ENCODE data around the gene PRKCE. TPM values are rescaled to one million over a fixed set of nuclear protein-coding genes. Genes with fewer than 3 reads are reported as not detected.

The PRKCE gene
- total RNA-seq, 1 experiment from 2014 or later: 14.0 TPM

DNA sequence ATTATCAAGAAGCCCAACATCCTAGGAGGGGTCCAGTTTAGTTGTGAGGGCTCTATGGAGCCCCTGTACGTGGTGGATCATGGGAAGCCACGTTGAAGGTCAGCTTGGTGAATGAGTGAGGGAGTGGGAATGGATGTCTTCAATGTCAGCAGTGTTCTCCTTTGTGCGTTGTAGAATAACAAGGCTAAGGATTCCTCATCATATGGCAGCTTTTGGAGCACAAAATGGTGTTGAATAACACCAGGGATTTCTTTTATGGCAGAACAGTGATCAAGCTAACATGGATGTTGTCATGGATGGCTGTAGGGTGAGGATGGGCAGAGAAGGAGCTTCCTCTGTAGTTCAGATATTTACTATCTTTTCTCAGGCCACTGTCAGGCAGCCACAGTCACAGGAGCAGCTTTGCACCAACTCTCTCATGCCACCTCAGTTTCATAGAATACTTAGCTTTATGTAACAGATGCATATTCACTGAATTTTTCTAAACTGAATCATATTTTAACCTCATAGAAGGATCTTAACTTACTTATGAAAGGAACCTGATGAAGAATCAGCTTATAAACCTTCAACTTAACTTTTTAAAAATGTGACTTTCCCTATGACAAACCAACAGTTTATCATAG lies 361.3 kb downstream of the PRKCE start:
- in situ Hi-C loops (cut with HindIII; ENCODE audit: low pct_unique_long_range_greater_than_20kb, low sequenced_read_pairs): no loop called here
- POLR2A ChIA-PET: interaction anchor here (0.6 kb wide), 1 partner anchor 15 kb away, joined by 3 read pairs; no protein-coding TSS in a partner anchor

GRCh38 chr2:46013726-46014125 lies 362.3 kb downstream of the PRKCE start:
- no peaks in the 10 kb centered on the region for H3K36me3 ChIP-seq (ENCODE audit: control insufficient read depth, insufficient read depth, low read length)
- TF ChIP-seq, protein P1, sequence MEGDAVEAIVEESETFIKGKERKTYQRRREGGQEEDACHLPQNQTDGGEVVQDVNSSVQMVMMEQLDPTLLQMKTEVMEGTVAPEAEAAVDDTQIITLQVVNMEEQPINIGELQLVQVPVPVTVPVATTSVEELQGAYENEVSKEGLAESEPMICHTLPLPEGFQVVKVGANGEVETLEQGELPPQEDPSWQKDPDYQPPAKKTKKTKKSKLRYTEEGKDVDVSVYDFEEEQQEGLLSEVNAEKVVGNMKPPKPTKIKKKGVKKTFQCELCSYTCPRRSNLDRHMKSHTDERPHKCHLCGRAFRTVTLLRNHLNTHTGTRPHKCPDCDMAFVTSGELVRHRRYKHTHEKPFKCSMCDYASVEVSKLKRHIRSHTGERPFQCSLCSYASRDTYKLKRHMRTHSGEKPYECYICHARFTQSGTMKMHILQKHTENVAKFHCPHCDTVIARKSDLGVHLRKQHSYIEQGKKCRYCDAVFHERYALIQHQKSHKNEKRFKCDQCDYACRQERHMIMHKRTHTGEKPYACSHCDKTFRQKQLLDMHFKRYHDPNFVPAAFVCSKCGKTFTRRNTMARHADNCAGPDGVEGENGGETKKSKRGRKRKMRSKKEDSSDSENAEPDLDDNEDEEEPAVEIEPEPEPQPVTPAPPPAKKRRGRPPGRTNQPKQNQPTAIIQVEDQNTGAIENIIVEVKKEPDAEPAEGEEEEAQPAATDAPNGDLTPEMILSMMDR (IDR thresholded peaks at IDR 0.05): no peak
- TF ChIP-seq TCF7L2 (IDR thresholded peaks at IDR 0.05; ENCODE audit: low read depth, low read length) (no peak), POLR2AphosphoS5 (IDR thresholded peaks at IDR 0.05; ENCODE audit: low read depth, low read length) (no peak), SIN3A (IDR thresholded peaks at IDR 0.05; ENCODE audit: borderline replicate concordance, insufficient read depth, low read depth, low read length) (no peak)
- TF ChIP-seq, protein P2, sequence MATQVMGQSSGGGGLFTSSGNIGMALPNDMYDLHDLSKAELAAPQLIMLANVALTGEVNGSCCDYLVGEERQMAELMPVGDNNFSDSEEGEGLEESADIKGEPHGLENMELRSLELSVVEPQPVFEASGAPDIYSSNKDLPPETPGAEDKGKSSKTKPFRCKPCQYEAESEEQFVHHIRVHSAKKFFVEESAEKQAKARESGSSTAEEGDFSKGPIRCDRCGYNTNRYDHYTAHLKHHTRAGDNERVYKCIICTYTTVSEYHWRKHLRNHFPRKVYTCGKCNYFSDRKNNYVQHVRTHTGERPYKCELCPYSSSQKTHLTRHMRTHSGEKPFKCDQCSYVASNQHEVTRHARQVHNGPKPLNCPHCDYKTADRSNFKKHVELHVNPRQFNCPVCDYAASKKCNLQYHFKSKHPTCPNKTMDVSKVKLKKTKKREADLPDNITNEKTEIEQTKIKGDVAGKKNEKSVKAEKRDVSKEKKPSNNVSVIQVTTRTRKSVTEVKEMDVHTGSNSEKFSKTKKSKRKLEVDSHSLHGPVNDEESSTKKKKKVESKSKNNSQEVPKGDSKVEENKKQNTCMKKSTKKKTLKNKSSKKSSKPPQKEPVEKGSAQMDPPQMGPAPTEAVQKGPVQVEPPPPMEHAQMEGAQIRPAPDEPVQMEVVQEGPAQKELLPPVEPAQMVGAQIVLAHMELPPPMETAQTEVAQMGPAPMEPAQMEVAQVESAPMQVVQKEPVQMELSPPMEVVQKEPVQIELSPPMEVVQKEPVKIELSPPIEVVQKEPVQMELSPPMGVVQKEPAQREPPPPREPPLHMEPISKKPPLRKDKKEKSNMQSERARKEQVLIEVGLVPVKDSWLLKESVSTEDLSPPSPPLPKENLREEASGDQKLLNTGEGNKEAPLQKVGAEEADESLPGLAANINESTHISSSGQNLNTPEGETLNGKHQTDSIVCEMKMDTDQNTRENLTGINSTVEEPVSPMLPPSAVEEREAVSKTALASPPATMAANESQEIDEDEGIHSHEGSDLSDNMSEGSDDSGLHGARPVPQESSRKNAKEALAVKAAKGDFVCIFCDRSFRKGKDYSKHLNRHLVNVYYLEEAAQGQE (IDR thresholded peaks at IDR 0.05; ENCODE audit: insufficient read depth in 1 of 2, low read depth in 2 of 2, low read length in 1 of 2): no peak
- CTCF ChIA-PET: no interaction called here
- BruUV-seq (replicated peaks): no TSS peak
- intact Hi-C loops (cut with micrococcal nuclease; ENCODE audit: unreplicated experiment): loop anchor here (5.0 kb wide), 1 partner anchor 349 kb away; no protein-coding TSS in a partner anchor
- no peaks in the 10 kb centered on the region for H3K9me3 ChIP-seq (ENCODE audit: control insufficient read depth, insufficient read depth, low read depth, low read length)
- POLR2A ChIA-PET: no interaction called here
- H3K4me3 ChIP-seq (ENCODE audit: low read depth in 2 of 2, low read length in 2 of 2): no peak overlapping the region
- ATAC-seq: no peak
- H3K4me1 ChIP-seq (ENCODE audit: control insufficient read depth, insufficient read depth, low read length): no peaks in the 10 kb centered on the region
- DNase-seq (ENCODE audit: low read depth, low spot score): no peak
- H3K27me3 ChIP-seq (ENCODE audit: control insufficient read depth, insufficient read depth, low read length): no peaks in the 10 kb centered on the region
- no peak overlapping the region for H3K27ac ChIP-seq (ENCODE audit: low read length)
- in situ Hi-C loops (cut with HindIII; ENCODE audit: low pct_unique_long_range_greater_than_20kb, low sequenced_read_pairs): no loop called here

More for the DNA sequence above, 361.3 kb downstream of the PRKCE start:
- BruUV-seq (replicated peaks): no TSS peak
- Histone ChIP-seq H3K27me3 (ENCODE audit: control insufficient read depth, insufficient read depth, low read length) (no peaks in the 10 kb centered on the region), H3K36me3 (ENCODE audit: control insufficient read depth, insufficient read depth, low read length) (no peaks in the 10 kb centered on the region), H3K27ac (ENCODE audit: low read length) (no peak overlapping the region), H3K4me3 (ENCODE audit: low read depth in 2 of 2, low read length in 2 of 2) (no peak overlapping the region), H3K4me1 (ENCODE audit: control insufficient read depth, insufficient read depth, low read length) (no peaks in the 10 kb centered on the region), H3K9me3 (ENCODE audit: control insufficient read depth, insufficient read depth, low read depth, low read length) (no peaks in the 10 kb centered on the region)
- TF ChIP-seq, protein P1 (IDR thresholded peaks at IDR 0.05): no peak
- TF ChIP-seq POLR2AphosphoS5 (IDR thresholded peaks at IDR 0.05; ENCODE audit: low read depth, low read length) (no peak), TCF7L2 (IDR thresholded peaks at IDR 0.05; ENCODE audit: low read depth, low read length) (no peak), SIN3A (IDR thresholded peaks at IDR 0.05; ENCODE audit: borderline replicate concordance, insufficient read depth, low read depth, low read length) (no peak)
- TF ChIP-seq, protein P2 (IDR thresholded peaks at IDR 0.05; ENCODE audit: insufficient read depth in 1 of 2, low read depth in 2 of 2, low read length in 1 of 2): no peak
- no peak for ATAC-seq
- CTCF ChIA-PET: no interaction called here
- no peak for DNase-seq (ENCODE audit: low read depth, low spot score)
- intact Hi-C loops (cut with micrococcal nuclease; ENCODE audit: unreplicated experiment): loop anchor here (5.0 kb wide), 1 partner anchor 350 kb away; no protein-coding TSS in a partner anchor
